ENCODE results near the gene TTYH2. TPM values are rescaled to one million over a fixed set of nuclear protein-coding genes. Genes with fewer than 3 reads are reported as not detected.

TTYH2 gene
- total and polyA plus RNA-seq, 2 experiments from 2014 or later: 0.38 TPM; not detected in 1

GRCh38 chr17:74230896-74231295 is 17.5 kb downstream of the TTYH2 start:
- no peak for DNase-seq
- Histone ChIP-seq H3K4me3 (no peak overlapping the region), H3K9me2 (ENCODE audit: insufficient read depth) (no peaks in the 10 kb centered on the region), H3K4me1 (ENCODE audit: insufficient read depth) (no peaks in the 10 kb centered on the region), H3K4me2 (ENCODE audit: unreplicated experiment) (no peak overlapping the region), H2AFZ (no peak overlapping the region), H3F3A (ENCODE audit: insufficient read depth) (no peaks in the 10 kb centered on the region), H3K27me3 (replicated peaks; ENCODE audit: insufficient read depth) (0 out of 2 replicates have a peak, but pooled peaks cover 9% of the 10 kb centered on the region), H3K36me3 (ENCODE audit: low read depth) (no peaks in the 10 kb centered on the region), H3K9me3 (ENCODE audit: low read depth) (no peaks in the 10 kb centered on the region), H4K20me1 (ENCODE audit: insufficient read depth) (no peaks in the 10 kb centered on the region), H3K79me2 (ENCODE audit: insufficient read depth) (no peaks in the 10 kb centered on the region), H3K27ac (no peak overlapping the region), H3K9ac (no peak overlapping the region)
- WGBS, 2 experiments (ENCODE audit: low coverage in 1 of 2, low lambda C conversion rate in 2 of 2, missing lambda C conversion rate in 2 of 2): 71 to 73% methylated on average over 16 of the region's 16 CpGs
- in situ Hi-C loops (cut with MboI): no loop called here
- TF ChIP-seq EZH2phosphoT487 (IDR thresholded peaks at IDR 0.05; ENCODE audit: insufficient read depth, low read depth) (no peak), EZH2 (IDR thresholded peaks at IDR 0.05; ENCODE audit: insufficient read depth, poor library complexity, severe bottlenecking) (no peak)

GRCh38 chr17:74231928-74232907 is 18.8 kb downstream of the TTYH2 start:
- Histone ChIP-seq H3K9ac (no peak overlapping the region), H3K4me1 (ENCODE audit: insufficient read depth) (no peaks in the 10 kb centered on the region), H3K4me3 (no peak overlapping the region), H3K36me3 (ENCODE audit: low read depth) (no peaks in the 10 kb centered on the region), H3K27ac (no peak overlapping the region), H3K27me3 (replicated peaks; ENCODE audit: insufficient read depth) (0 out of 2 replicates have a peak, but pooled peaks cover 9% of the 10 kb centered on the region), H3K4me2 (ENCODE audit: unreplicated experiment) (no peak overlapping the region), H3K9me2 (ENCODE audit: insufficient read depth) (no peaks in the 10 kb centered on the region), H3K9me3 (ENCODE audit: low read depth) (no peaks in the 10 kb centered on the region), H2AFZ (no peak overlapping the region), H3K79me2 (ENCODE audit: insufficient read depth) (no peaks in the 10 kb centered on the region), H3F3A (ENCODE audit: insufficient read depth) (no peaks in the 10 kb centered on the region), H4K20me1 (ENCODE audit: insufficient read depth) (no peaks in the 10 kb centered on the region)
- 64 to 65% methylated on average over 17 of the region's 17 CpGs for WGBS, 2 experiments (ENCODE audit: low coverage in 1 of 2, low lambda C conversion rate in 2 of 2, missing lambda C conversion rate in 2 of 2)
- DNase-seq: no peak
- in situ Hi-C loops (cut with MboI): no loop called here
- TF ChIP-seq EZH2phosphoT487 (IDR thresholded peaks at IDR 0.05; ENCODE audit: insufficient read depth, low read depth): no peak
- no peak for TF ChIP-seq EZH2 (IDR thresholded peaks at IDR 0.05; ENCODE audit: insufficient read depth, poor library complexity, severe bottlenecking)

GRCh38 chr17:74233937-74234336 is 20.6 kb downstream of the TTYH2 start:
- Histone ChIP-seq H3K9ac (no peak overlapping the region), H3K27ac (no peak overlapping the region), H3K9me2 (ENCODE audit: insufficient read depth) (no peaks in the 10 kb centered on the region), H3K4me2 (ENCODE audit: unreplicated experiment) (no peak overlapping the region), H3K9me3 (ENCODE audit: low read depth) (no peaks in the 10 kb centered on the region), H3K4me3 (no peak overlapping the region), H3K79me2 (ENCODE audit: insufficient read depth) (no peaks in the 10 kb centered on the region), H2AFZ (no peak overlapping the region), H3K36me3 (ENCODE audit: low read depth) (no peaks in the 10 kb centered on the region), H3K27me3 (replicated peaks; ENCODE audit: insufficient read depth) (0 out of 2 replicates have a peak, but pooled peaks cover 9% of the 10 kb centered on the region), H4K20me1 (ENCODE audit: insufficient read depth) (no peaks in the 10 kb centered on the region), H3K4me1 (ENCODE audit: insufficient read depth) (no peaks in the 10 kb centered on the region), H3F3A (ENCODE audit: insufficient read depth) (no peaks in the 10 kb centered on the region)
- in situ Hi-C loops (cut with MboI): no loop called here
- DNase-seq: no peak
- TF ChIP-seq EZH2 (IDR thresholded peaks at IDR 0.05; ENCODE audit: insufficient read depth, poor library complexity, severe bottlenecking): no peak
- no peak for TF ChIP-seq EZH2phosphoT487 (IDR thresholded peaks at IDR 0.05; ENCODE audit: insufficient read depth, low read depth)
- WGBS, 2 experiments (ENCODE audit: low coverage in 1 of 2, low lambda C conversion rate in 2 of 2, missing lambda C conversion rate in 2 of 2): 58 to 60% methylated on average over 8 of the region's 8 CpGs

DNA sequence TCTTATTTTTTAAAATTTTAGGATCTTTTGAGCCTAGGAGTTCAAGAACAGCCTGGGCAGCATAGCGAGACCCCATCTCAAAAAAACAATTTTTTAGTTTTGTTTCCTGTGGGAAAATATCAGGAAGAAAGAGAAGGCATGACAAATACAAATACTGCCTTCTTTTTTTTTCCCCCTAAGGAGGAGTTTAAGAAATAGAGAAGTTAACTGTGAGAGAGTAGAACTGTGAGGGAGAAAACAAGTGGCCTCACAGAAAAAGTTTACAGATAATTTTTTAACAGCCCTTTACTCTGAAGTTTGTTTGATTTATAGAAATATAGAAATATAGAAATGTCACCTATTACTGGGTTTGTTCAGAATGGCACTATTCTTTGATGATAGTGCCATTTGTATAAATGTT is 21.1 kb downstream of the TTYH2 start:
- no peaks in the 10 kb centered on the region for H3K4me1 ChIP-seq (ENCODE audit: insufficient read depth)
- no peak overlapping the region for H2AFZ ChIP-seq
- no peak for TF ChIP-seq EZH2phosphoT487 (IDR thresholded peaks at IDR 0.05; ENCODE audit: insufficient read depth, low read depth)
- TF ChIP-seq EZH2 (IDR thresholded peaks at IDR 0.05; ENCODE audit: insufficient read depth, poor library complexity, severe bottlenecking): no peak
- in situ Hi-C loops (cut with MboI): no loop called here
- H3K79me2 ChIP-seq (ENCODE audit: insufficient read depth): no peaks in the 10 kb centered on the region
- no peak for DNase-seq
- no peak overlapping the region for H3K27ac ChIP-seq
- H3K4me2 ChIP-seq (ENCODE audit: unreplicated experiment): no peak overlapping the region
- H3K9ac ChIP-seq: no peak overlapping the region
- H3K27me3 ChIP-seq (replicated peaks; ENCODE audit: insufficient read depth): 0 out of 2 replicates have a peak, but pooled peaks cover 9% of the 10 kb centered on the region
- H3K4me3 ChIP-seq: no peak overlapping the region
- no peaks in the 10 kb centered on the region for H3K36me3 ChIP-seq (ENCODE audit: low read depth)
- H3K9me3 ChIP-seq (ENCODE audit: low read depth): no peaks in the 10 kb centered on the region
- H3F3A ChIP-seq (ENCODE audit: insufficient read depth): no peaks in the 10 kb centered on the region
- WGBS, 2 experiments (ENCODE audit: low coverage in 1 of 2, low lambda C conversion rate in 2 of 2, missing lambda C conversion rate in 2 of 2): 23 to 45% methylated on average over 1 of the region's 1 CpG
- H3K9me2 ChIP-seq (ENCODE audit: insufficient read depth): no peaks in the 10 kb centered on the region
- H4K20me1 ChIP-seq (ENCODE audit: insufficient read depth): no peaks in the 10 kb centered on the region
